Measurements from ENCODE around the gene SLC47A1.
"Not testable (repeated sequence)": the region's sequence is repeated elsewhere in the genome, so short reads cannot be mapped to it uniquely, and the experiment has no call there.

SLC47A1 gene, protein sequence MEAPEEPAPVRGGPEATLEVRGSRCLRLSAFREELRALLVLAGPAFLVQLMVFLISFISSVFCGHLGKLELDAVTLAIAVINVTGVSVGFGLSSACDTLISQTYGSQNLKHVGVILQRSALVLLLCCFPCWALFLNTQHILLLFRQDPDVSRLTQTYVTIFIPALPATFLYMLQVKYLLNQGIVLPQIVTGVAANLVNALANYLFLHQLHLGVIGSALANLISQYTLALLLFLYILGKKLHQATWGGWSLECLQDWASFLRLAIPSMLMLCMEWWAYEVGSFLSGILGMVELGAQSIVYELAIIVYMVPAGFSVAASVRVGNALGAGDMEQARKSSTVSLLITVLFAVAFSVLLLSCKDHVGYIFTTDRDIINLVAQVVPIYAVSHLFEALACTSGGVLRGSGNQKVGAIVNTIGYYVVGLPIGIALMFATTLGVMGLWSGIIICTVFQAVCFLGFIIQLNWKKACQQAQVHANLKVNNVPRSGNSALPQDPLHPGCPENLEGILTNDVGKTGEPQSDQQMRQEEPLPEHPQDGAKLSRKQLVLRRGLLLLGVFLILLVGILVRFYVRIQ

DNA sequence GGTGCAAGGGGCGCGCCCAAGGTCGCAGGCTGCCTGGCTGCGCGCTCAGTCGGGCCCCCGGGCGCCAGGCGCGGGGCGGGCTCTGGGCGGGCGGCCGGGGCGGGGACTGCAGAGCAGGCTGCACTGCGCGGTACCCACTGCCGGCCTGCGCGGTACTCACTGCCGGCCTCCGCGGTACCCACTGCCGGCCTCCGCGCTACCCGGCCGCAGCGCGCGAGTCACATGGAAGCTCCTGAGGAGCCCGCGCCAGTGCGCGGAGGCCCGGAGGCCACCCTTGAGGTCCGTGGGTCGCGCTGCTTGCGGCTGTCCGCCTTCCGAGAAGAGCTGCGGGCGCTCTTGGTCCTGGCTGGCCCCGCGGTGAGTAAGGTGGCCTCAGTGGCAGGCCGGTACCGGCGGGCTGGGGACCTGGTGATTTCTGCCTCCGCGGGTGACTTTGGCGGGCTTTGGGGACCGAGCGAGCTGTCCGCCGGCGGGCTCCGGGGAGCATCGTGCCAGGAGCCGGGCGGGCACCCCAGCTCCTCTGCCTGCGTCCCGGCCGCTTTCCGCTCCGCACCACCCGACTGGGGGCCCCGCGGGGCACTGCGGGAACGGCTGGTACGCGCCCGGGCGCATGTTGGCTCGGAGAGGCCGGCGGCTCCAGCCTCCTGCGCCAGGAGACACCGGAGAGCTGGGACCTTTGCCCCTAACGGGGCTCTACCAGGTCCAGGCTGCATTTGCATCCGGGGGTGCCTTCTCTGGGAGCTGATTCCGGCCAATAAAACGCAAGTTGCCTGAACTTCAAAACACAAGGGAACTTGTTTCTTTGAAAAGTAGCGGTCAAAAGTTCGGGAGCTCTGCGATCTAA lies at the start of gene SLC47A1:
TSS of gene SLC47A1 (plus strand) at position 137 of the 844 bp plus-strand sequence. CDS start at position 223, 86 bp downstream.
- peak; percentile 20 for DNase-seq

DNA sequence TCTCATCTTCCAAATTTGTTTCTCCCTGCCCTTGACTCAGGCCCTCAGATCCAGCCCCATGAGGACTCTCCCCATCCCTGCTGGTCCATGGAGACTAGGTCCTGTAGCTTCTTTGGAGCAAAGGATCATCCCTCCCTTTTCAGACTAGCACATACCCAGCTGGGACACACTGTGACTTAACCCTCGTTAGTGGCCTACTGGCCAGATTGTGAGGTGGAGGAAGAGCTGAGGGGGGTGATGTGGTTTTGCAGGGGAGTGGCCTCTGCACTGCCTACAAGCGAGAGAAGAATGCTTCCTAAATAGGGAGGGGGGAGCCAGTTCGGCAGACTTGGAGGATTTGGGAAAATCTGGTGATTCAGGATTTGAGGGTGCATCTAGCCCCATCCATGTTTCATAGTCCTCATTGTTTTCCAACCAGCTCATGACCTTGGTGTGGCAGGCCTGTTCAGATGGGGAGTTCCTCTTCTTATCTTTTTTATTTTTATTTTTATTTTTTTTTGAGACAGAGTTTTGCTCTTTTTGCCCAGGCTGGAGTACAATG lies 47.8 kb upstream of the SLC47A1 start:
- no peak for DNase-seq

DNA sequence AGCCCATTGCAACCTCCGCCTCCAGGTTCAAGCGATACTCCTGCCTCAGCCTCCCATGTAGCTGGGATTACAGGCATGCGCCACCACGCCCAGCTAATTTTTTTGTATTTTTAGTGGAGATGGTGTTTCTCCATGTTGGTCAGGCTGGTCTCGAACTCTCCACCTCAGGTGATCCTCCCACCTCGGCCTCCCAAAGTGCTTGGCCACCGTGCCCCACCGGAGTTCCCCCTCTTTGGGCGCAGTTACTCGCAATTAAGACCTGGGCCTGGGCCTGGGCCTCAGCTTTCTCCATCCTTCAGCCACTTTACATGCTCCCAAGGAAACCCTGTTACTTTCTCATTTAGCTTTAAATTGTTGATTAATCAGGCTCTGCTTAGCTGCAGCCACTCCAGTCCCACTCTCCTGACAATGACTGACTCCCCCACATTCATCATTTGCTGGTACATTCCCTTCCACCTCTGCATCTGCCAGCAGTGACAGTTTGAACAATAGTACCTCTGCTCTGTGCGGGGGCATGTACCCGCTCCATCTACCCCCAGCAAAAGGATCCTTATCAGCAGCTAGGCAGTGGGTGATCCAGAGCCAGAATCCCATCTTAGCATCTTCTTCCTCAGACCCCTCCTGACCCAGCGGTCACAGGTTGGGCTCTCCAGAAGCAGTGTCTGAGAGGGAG lies 47.2 kb upstream of the SLC47A1 start:
- no peak for DNase-seq

DNA sequence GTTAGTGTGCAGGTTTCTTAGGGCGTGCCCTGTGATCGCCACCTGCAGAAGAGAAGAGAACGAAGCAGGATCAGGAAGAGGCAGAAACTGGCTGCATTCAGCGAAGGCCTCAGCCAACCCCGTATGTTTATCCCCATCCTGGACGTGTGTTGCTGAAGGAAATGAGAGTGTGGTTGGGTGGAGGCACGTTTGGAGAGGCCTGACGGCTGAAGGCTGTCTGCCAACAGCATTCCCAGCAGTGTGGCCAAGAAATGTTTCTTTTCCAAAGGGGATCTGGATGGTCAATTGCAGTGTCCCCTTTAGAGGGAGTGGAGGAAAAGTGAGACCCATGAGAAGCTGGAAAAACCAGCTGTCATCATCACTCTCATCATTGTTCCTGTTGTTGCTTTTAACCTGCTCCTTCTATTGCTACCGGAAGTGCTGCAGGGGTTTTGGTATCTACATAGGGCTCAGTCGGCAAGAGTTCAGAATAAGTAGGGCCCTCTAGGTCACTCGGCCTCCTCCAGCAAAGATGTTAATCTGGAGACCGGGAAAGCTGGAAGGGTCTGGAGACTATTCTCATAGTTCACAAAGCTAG lies 46.5 kb upstream of the SLC47A1 start:
- no peak for DNase-seq

DNA sequence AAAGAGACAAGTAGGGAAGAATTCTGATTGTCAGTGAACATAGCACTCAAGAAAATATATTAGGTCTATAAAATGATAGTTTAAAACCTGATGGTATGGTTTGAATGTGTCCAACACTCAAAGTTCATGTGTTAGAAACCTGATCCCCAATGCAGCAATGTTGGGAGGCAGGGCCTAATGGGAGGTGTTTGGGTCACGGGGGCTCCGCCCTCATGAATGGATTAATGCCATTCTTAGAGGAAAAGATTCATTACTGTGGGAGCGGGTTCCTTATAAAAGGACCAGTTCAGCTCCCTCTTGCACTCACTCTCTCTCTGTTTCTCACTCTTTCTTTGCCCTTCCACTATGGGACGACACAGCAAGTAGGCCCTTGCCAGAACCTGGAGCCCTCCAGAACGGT lies 41.5 kb upstream of the SLC47A1 start:
- peak; percentile 18 for DNase-seq

DNA sequence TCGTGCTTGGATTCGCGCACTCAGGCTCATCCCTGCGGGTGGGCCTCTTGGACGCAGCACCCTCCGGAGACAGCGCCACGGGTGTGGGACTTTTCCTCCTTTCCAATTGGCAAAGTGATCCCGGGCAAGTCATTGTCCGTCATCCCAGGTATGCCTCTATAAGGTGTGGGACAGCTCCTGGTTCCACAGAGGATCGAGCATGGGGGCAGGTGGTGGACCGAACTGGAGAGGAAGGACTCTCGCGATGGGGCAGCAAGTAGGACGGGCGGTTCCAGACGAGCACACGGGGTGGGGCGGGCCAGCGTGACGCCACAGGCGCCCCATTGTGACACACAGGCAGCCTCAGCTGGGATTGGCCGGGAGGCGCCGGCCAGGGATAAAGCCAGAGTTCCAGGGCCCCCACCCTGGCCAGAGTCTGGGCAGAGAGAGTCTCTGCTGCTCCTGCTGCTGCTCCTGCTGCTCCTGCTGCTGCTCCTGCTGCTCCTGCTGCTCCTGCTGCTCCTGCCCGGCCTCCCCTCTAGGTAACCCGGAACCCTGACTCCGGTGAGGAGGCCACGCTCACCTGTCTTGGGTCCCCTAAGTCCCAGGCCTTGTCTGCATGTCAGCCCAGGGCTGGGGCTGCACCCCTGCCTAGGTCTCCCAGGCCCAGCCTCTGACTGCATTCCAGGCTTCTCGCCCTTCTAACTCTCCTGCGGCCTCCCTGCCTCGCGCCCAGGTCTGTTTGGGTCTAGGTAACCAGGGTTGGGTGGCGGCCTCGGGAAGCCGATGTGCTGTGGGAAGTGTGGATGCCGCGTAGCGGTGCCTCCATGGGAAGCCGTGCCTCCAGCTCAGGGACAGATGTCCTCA lies 38.5 kb upstream of the SLC47A1 start:
- no peak for DNase-seq

DNA sequence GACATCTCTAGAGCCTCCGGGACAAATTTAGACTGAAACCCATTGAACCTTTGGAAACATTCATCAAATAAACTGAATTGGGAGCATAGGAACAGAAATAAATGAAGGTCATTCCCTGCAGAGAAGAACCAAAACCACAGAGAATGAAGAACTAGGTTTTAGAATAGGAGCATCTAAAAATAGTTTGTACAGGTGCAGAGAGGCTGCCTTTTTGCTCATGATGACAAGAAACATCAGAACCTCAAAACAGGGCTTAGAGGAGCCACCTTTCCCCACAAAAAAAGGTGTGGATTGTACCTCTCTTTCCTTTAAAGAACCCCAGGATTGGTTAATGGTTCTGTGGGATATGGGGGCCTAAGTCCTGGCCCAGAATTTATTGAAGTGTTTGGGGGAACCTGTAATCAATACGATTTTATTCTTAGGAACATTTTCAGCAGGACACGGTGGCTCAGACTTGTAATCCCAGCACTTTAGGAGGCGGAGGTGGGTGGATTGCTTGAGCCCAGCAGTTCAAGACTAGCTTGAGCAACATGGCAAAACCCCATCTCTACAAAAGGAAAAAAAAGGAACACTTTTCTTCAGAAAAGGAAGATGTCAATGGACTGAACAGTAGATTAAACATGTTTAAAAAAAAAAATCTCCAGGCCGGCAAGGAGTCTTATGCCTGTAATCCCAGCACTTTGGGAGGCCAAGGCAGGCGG lies 37.7 kb upstream of the SLC47A1 start:
- no peak for DNase-seq

DNA sequence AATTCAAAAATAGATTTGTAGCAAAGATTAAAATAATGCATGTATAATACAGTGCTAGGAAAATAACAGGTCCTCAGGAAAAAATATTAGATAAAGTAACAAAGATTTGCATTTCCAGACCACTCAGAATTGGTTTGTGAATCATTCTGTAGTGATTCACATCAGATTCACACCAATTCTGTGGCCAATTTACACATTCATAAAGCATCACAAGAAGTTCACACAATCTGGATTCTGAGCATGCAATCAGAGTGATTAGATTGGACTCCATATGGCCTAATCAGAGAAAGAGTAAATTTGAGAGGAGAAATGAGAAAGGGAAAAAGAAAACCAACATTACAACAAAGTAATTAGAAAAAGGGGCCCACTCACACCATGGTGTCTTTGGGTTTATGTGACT lies 36.0 kb upstream of the SLC47A1 start:
- DNase-seq, result no peak

DNA sequence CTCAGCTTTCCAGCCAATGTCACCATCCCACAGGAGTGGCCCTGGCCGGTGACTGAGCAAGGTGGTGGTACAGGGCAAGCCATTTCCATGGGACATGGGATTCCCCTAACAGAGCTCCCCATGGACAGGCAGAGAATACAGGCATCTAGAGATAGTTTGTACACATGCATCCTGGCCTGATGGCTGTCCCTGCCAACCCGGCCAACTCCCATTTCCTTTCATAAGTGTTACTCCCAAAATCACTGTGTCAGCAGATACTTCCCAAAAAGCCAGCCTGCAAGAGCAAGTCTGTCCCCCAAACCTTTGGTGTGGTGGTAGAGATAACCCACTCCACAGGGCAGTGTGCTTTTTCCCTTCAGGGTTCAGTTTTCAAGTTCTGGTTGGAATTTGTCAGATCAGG lies 32.4 kb upstream of the SLC47A1 start:
- no peak for DNase-seq

DNA sequence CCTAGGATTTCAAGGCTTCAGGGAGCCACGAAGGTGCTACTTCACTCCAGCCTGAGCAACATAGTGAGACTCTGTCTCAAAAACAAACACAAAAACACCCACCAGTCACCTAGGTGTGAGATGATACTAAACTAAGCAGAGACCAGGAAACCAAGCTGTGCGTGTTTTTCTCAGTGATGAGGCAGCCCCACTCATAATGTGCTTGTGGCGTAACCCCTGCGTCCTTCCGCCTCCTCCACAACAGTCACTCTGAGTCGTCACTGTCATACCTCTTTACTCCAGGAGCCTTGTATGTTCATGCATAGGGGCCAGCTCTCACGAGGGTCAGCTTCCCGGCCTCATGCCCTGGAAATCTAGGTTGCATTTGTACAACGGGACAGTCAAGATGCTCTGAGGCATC lies 31.1 kb upstream of the SLC47A1 start:
- no peak for DNase-seq

DNA sequence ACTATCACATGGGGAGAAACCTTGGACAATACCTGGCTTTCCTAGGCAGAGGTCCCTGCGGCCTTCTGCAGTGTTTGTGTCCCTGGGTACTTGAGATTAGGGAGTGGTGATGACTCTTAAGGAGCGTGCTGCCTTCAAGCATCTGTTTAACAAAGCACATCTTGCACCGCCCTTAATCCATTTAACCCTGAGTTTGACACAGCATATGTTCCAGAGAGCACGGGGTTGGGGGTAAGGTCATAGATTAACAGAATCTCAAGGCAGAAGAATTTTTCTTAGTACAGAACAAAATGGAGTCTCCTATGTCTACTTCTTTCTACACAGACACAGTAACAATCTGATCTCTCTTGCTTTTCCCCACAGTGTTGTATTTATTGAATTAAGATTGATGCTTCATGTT lies 28.1 kb upstream of the SLC47A1 start:
- not testable (repeated sequence) for DNase-seq

DNA sequence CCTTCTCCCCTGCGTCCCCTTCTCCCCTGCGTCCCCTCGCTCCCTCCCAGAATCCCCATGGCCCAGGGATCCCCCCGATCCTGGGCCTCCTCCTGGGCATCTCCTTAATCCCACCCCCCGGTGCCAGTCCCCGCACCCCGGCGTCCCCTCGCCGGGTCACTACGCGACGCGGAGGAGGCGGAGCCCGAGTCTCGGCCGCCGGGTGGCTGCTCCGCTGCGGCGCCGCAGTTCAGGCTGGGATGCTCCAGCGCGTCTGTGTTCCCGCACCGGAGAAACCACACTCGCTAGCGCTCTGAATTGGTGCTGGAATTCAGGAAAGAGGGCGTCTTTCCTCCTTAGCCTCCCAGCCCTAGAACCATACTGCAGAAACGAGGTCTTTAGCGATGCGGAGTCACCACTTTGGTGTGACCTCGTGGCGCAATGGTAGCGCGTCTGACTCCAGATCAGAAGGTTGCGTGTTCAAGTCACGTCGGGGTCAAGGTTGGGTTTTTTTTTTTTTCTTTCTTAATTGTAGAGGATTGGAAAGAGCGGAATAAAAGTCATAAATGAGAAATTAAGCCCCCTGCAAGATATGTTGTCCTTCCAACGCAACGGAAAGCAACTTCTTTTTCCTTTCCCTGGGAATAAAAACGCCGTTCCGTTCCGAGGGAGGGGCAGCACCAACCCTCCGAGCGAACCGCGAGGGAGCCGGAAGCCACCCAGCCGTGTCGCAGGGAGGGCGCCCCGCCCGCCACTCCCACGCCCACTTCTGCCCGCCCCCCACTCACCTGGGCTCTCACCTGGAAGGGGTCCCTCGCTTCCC lies 25.7 kb upstream of the SLC47A1 start:
- peak; percentile 86 for DNase-seq

DNA sequence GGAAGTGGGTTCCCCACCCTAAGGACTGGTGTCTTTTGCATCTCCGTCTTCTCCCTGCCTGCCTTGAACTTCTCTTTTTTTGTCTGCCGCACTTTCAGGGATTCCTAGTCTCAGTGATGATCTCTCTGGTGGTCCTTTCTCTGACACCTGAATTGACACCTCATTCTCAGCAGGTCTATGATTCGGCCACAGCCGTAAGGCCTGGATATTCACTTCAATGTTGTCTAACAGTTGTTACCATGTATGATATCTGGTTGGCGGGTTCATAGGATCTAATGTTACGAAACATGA lies 25.1 kb upstream of the SLC47A1 start:
- DNase-seq, result no peak

DNA sequence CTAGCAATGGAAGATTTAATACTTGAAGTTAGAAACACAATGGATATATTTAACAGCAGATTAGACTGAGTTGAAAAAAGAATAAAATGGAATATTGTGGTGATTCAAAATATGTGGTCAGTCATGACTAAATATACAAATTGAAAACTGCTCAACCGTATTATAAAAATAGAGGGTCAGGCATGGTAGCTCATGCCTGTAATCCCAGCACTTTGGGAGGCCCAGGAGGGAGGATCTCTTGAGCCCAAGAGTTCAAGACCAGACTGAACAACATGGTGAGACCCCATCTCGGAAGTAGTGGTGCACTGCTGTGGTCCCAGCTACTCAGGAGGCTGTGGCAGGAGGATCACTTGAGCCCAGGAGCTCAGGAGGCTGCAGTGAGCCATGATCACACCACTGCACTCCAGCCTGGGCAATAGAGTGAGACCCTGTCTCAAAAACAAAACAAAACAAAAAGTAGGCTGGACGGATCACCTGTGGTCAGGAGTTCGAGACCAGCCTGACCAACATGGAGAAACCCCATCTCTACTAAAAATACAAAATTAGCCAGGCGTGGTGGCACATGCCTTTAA lies 24.3 kb upstream of the SLC47A1 start:
- not testable (repeated sequence) for DNase-seq

DNA sequence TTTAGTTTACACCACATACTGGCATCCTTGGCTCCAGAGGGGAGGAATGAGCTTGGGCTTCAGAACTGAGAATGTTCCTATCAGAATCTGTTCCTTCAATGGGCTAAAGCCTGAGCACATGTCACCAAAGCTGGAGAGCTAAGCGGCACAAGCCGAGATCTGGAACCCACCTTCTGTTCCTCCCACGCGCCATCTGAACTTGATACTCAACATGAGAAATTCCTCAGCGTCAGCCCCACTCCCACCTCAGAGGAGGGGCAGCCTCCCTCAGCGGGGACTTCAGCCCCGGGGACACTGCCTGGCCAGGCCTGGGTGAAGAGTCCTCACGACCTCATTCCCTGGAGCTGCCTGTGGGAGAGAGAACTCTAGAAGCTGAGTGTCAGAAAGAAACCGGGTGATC lies 22.8 kb upstream of the SLC47A1 start:
- no peak for DNase-seq

DNA sequence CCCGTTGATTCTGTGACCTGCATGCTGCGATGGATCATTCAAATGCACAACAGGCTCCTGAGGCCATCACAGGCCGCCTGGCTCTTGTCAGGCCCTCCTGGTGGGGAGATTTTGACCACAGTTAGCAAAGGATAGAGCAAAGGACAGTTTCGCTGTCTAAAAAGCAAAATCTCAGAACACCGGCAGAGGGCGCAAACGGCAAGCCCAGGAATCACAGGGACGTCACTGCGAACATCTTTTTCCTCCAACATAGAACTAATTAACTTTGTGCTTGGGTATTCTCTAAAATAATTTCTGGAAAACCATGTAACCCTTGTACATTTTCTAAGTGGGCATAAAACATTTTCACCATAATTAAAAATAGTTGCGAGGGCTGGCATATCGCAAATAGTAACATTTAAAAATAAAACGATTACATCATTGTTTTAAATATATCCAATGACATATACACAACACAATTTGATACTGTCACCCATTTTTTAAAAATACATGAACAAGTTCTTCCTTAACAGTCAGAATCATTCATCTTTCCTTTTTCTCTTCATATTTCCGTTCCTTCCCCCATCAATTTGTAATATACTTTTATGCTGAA lies 19.7 kb upstream of the SLC47A1 start:
- DNase-seq, result no peak

DNA sequence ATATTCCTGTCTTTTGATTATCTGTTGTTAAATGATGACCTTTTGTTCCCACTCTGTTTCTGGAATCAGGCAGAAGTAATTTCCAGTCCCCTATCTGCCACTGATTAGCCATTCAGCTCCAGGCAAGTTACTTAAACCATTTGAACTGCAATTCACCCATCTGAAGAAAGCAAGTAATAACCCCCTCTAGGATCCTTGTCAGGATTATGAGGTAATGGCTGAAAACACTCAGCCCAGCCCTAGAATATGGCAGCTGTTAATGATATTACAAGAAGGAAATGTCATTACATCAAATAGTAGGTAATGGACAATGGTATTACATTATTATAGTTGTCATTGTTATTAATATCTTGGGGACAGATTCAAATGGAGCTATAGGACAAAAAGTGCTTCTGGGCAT lies 16.0 kb upstream of the SLC47A1 start:
- DNase-seq, result no peak

DNA sequence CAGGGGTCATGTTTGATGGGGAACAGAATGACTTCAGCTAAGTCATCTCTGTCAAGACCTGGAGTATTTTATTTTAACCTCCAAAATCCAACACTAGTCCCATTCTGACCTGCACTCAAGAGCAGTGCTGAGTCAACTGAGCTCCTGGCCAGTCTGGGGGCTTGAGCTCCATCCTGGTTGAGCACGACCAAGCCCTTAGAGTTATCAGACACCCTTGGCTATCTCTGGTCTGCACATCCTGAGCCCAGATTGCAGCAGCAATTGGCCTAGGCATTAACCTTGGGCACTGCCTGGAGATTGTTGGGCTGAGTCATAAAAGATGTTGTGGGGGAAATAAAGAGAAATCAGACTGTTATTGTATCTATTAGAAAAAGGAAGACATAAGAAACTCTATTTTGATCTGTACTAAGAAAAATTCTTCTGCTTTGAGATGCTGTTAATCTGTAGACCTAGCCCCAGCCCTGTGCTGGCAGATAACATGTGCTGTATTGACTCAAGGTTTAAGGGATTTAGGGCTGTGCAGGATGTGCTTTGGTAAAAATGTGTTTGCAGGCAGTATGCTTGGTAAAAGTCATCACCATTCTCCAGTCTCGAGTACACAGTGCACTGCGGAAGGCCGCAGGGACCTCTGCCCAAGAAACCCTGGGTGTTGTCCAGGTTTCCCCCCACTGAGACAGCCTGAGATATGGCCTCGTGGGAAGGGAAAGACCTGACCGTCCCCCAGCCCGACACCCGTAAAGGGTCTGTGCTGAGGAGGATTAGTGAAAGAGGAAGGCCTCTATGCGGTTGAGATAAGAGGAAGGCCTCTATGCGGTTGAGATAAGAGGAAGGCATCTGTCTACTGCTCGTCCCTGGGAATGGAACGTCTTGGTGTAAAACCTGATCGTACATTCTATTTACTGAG lies 14.0 kb upstream of the SLC47A1 start:
- DNase-seq, result not testable (repeated sequence)
